GM19452 (cell line): ENCODE data around the gene PNMA6E.

Source experiments
- ATAC-seq: cut with Tn5 transposase; IDR thresholded peaks from one replicate; pipeline ENCODE4 v1.9.1; 2021; ENCODE audit not compliant: unreplicated experiment

The PNMA6E gene

DNA sequence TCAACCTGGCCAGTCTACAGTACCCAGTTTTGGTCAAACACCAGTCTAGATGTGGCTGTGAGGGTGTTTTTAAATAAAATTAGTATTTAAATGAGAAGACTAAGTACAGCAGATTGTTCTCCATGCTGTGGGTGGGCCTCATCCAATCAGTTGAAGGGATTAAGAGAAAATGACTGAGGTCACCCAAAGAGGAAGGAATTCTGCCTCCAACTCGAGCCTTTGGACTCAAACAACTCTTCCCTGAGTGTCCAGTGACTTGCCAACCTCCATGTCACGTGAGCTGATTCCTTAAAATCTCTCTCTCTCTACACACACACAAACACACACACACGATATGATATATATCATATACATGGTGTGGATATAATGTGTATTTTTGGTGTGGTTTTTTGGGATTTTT lies 34.7 kb upstream of the PNMA6E start:
- no peak for ATAC-seq

DNA sequence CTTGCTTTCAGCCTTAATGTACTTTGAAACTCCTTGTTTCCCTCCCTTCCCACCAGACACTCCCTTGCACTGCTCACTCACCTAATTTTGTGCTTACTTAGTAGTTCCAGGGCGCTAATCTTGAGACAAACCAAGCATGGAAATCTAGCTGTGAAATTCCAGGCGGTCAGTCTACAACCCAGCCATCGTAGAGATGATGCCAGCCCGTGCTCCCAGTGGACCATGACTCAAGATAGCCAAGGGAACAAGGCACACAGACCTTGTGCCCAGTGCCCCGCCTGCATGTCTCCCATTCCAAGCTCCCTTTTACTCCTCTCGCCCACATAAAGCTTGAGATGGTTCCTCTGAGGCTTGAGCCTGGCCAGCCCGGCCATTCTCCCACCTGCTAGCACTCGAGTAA lies 33.7 kb upstream of the PNMA6E start:
- ATAC-seq = no peak

- no peak for ATAC-seq
Observed at GRCh38 chrX:153433781-153434285, 32.7 kb upstream of the PNMA6E start.

DNA sequence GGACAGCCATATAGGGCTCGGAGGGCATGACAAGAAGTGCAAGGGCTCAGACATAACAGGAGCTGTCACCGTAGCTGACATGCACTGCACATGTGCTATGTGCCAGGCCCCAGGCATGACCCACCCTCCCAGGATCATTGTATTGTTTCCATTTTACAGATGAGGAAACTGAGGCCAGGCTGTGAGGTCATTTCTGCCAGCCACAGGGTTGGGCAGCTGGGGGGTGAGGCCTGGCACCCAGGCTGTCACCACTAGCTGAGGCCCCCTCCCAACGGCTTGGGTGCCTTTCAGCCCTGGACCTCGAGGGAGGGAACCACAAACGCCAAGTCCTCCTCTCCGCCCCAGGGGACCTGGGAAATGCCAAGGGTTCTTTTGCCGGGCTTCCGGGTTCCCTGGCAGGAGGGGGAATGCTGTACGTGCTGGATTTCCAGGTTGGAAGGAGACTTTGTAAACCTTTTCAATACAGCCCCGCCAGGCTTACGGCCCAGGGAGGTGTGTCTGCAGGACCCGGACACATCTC lies 32.1 kb upstream of the PNMA6E start:
- ATAC-seq = no peak

GRCh38 chrX:153430796-153431195 lies 29.6 kb upstream of the PNMA6E start:
- ATAC-seq = no peak

GRCh38 chrX:153426204-153426603 lies 25.1 kb upstream of the PNMA6E start:
- ATAC-seq = no peak

- no peak for ATAC-seq
Observed at GRCh38 chrX:153423652-153424051, 22.5 kb upstream of the PNMA6E start.

DNA sequence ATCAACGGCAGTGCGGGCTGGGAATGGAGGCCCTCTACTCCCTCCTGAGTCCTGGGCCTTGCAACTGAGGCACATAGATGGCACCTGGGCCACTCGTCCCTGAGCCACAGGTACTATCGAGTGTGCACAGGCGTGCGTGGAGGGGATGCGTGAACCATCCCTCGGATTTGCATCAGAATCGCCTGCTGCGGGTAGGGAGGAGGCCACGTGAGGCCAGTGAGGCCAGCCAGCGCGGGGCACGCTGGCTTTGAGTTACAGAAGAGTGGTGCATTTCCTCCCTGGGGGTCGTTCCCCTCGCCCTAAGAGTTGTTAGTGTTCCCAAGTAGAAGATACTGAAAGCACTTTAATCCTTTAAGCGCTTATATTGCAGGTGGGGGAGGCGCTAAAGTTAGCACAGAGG lies 20.7 kb upstream of the PNMA6E start:
- ATAC-seq = no peak

GRCh38 chrX:153420851-153421599 lies 19.9 kb upstream of the PNMA6E start:
- ATAC-seq = no peak

- ATAC-seq = no peak
Observed at GRCh38 chrX:153417637-153418036, 16.5 kb upstream of the PNMA6E start.

- no peak for ATAC-seq
Observed at GRCh38 chrX:153416781-153417450, 15.8 kb upstream of the PNMA6E start.

DNA sequence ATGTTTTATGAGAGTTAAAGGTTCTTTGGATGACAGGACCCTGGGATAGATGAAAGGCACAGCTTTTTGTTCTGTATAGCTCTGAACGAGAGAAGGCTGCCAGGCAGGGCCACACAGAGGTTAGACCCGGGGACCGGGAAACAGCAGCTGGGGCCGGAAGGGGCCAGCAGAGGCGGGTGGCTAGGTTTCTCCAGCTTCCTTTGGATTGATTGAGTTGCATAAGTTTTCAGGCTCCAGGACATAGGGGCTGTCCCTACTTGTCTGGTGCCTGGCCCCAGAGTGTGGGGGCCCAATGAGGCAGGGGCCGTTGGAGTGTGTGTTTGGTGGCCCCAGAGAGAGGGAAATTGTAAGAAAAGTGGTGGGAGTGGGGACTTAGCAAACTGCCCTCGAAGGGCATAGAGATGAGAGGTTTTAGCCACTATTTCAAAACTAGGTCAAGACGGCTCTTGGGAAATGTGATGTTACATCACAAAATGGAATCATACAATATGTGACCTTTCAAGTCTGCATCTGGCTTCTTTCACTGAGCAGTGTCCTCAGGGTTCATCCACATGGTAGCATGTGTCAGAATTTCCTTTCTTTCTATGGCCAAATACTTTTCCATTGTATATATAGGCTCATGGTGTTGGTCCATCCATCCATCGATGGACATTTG lies 13.8 kb upstream of the PNMA6E start:
- ATAC-seq = no peak

GRCh38 chrX:153413731-153414130 lies 12.6 kb upstream of the PNMA6E start:
- ATAC-seq = no peak

DNA sequence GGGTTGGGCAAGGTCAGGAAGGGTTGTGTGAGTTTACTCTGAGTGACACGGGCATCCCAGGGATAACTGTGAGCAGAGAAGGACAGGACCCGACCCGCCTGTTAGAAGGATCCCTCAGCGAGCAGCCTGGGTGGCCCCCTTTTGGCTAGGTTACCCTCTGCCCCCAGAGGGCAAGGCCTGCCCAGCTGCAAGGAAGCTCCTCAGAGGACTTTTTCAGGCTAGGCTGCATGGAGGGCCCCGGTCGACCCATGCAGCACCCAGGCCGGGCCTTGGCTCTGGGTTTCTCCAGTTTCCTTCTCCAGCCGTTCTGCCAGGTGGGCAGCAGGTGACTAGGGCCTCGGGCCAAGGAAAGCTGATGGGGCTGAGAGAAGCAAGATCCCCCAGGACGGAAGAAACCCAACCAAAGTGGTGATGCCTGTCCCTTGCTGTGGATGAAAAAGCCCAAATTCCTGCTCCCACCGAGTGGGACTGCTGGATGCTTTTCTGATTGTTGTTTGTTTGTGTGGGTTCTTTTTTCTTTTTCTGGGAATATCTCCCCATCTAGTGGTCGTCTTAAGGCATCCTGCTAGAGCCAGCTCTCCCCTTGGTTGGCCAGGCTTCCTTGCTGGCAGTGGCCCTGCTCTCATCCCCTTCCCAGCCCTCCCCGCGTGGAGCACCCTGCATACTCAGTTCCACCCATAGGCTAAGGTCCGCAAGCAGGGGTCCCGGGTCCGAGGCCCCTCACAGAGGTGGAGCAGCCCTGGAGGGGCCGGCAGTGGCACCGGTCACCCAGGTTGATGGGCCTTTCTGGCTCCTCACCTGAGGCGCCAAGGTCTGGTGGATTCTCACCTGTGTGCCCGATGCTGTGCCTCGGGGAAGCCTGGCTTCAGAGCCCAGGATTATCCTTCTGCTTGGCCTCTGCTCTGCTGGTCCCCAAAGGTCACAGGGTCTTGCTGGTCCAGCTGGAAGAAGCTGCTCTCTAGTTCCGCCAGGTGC lies 11.9 kb upstream of the PNMA6E start:
- no peak for ATAC-seq

DNA sequence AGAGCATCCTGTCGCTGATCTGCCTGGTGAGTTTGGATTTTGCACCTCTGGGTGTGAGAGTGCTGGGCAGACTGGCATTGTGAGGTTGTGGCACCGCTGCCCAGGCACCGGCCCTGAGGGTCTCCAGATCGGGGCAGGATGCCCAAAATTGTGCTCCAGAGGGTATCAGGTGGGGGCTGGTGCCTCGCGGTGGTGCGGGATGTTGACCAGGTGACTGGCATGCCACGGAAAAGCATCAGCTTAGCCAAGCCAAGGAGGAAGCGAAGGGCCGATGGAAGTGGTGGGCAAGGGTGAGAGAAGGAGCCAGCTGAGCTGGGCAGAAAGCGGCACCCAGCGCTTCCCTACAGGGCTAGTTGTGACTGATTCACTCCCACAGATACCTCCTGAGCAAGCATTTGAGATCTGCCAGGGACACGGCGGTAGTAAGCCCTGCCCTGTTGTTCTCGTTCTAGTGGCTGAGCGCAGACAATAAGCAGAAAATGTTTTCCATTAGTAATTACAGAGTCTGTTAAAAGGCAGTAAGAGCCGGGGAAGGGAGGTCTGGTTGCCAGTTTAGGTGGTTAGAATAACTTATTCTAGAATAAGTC lies 10.9 kb upstream of the PNMA6E start:
- no peak for ATAC-seq

GRCh38 chrX:153411255-153411987 lies 10.3 kb upstream of the PNMA6E start, which contains the start of gene ZFP92:
TSS of gene ZFP92 (plus strand) at chrX:153411472. CDS start at chrX:153418323, 6,851 bp downstream.
- ATAC-seq = peak; percentile 64

GRCh38 chrX:153410888-153411254 lies 9.7 kb upstream of the PNMA6E start:
- no peak for ATAC-seq

DNA sequence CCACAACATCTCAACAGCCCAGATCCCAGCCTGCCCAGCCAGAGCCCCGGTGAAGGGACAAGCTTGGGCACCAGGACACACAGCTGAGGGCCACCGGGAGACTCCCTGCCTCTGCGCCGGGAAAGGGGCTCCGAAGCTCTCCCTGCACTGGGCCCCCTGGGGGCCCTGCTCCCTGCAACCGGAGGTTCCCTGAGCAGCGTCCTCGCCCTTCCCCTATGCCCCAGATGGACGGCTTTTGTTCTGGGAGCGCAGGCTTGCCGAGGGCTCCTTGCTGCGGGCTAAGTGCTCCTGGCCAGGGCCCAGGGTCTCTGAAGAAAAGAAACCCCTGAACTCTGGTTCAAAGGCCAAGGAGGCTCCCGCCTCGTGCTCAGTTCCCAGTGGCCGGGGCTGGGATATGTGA lies 9.2 kb upstream of the PNMA6E start:
- no peak for ATAC-seq

DNA sequence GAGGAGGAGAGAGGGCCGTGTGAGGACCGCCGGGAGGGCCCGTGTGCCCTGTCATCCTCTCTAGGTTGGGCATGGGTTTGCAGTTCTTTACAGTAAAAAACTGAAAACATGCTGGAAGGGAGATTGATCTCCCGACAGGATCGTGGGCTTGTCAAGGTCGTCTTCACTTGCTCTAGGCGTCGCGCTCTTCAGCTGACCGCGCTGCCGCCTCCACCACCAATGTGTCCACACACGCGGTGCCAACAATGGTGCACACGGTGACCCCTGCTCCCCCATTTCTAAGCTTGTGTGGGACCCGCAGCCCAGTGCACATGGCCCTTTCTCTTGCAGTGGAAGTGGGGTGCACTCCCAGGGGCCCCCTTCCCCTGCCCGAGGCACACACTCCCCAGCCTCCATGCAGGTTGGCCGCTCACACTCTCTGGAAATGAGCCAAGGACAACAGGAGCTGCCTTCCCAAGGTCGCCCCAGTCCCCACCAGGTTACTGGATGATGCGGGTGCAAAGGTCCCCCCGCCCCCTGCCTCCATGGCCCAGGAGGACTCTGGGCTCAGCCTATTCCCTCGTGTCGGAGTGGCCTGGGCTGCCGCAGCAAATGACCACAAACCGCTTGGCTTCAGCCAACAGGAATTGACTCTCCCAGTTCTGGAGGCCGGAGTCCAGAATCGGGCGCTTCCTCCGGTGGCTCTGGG lies 8.4 kb upstream of the PNMA6E start:
- ATAC-seq = no peak
